Fibroblast of the aortic adventitia (primary cell): ENCODE data around the gene ENGASE. TPM values are rescaled to one million over a fixed set of nuclear protein-coding genes. Genes with fewer than 3 reads are reported as not detected.

Source experiments
- DNase-seq: peaks from one replicate; pipeline ENCODE4 v3.0.0-alpha.2; 2010; ENCODE audit warnings: low read depth
- H3K4me3 ChIP-seq: 2 replicates; pipeline ENCODE4 v1.5.1; 2011; ENCODE audit warnings: low read depth, mild to moderate bottlenecking, control low read depth, low read length, moderate library complexity
- CTCF ChIP-seq: IDR thresholded peaks from 2 replicates; pipeline ENCODE4 v1.5.1; 2011; ENCODE audit warnings: mild to moderate bottlenecking, low read length, control low read depth, inconsistent platforms; ENCODE audit not compliant: insufficient read depth
- total RNA-seq: library from RNA; depleted of rRNA; stranded (reverse); fragments of >200 nt; gene quantifications from 2 replicates; pipeline ENCODE4 v1.2.3, GENCODE V29; 2012; ENCODE audit warnings: low replicate concordance

Gene ENGASE
- total RNA-seq, 1 donor = 8.4 TPM

GRCh38 chr17:79065105-79065670 lies 9.4 kb upstream of the ENGASE start:
- no peak overlapping the region for H3K4me3 ChIP-seq
- peak; percentile 56 for TF ChIP-seq CTCF
- peak; percentile 52 for DNase-seq

GRCh38 chr17:79066963-79067362 lies 7.7 kb upstream of the ENGASE start:
- no peak for TF ChIP-seq CTCF
- no peak for DNase-seq
- no peak overlapping the region for H3K4me3 ChIP-seq

- no peak for TF ChIP-seq CTCF
- H3K4me3 ChIP-seq = no peak overlapping the region
- no peak for DNase-seq
These were observed 4.3 kb upstream of the ENGASE start for GRCh38 chr17:79070266-79070880.

- H3K4me3 ChIP-seq = no peak overlapping the region
- no peak for DNase-seq
- no peak for TF ChIP-seq CTCF
These were observed 3.4 kb upstream of the ENGASE start for GRCh38 chr17:79071161-79071740.

- H3K4me3 ChIP-seq = no peak overlapping the region
- TF ChIP-seq CTCF = no peak
- DNase-seq = no peak
These were observed 2.1 kb upstream of the ENGASE start for GRCh38 chr17:79072544-79072943.

- DNase-seq = no peak
- no peak overlapping the region for H3K4me3 ChIP-seq
- no peak for TF ChIP-seq CTCF
These were observed 1.5 kb upstream of the ENGASE start for GRCh38 chr17:79073016-79073705.
